Measurements from ENCODE around the gene CD6. TPM values are rescaled to one million over a fixed set of nuclear protein-coding genes. Genes with fewer than 3 reads are reported as not detected.
"Not testable (repeated sequence)": the region's sequence is repeated elsewhere in the genome, so short reads cannot be mapped to it uniquely, and the experiment has no call there.

CD6 gene
- total and polyA plus RNA-seq, 12 donors, result 0.22 to 8.4 (median 2.1) TPM

DNA sequence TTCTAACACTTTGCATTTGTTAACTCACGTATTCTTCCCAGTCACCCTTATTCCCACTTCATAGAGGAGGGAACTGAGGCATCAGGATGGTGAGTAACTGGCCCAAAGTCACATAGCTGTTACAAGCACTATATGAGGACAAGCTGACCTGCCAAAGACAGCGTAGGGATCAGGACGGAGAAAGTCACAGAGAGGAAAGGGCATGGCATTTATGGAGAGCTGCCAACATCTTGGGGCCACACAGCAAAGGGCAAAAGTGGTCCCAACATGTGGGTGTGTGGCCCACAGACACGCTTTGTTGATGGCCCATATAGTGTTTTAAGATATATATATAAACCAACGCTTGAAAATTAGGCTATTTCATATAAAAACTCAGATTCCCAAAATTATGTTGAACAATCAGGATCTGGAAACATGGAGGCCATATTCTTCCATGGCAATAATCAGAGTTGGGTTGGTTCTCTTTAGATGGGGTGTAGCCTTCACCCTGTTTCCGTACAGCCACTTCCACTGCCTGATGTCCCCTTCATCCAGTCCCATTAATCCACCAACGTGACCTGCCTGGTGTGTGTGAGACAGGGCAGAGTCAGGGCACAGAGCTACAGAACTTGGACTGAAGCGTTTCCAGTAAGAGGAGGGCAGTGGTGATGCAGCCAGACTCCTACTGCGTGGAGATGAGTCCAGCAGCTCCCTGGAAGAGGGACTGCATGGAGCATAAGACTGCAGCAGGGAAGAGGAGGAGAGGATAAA, 90.9 kb downstream of the CD6 start:
- Histone ChIP-seq H3K9me3 (replicated peaks in 1 of 3) (no peaks in the 10 kb centered on the region), H3K27ac (no peak overlapping the region), H3K27me3 (no peaks in the 10 kb centered on the region), H3K36me3 (replicated peaks in 1 of 2) (no peaks in the 10 kb centered on the region), H3K4me1 (replicated peaks in 1 of 2) (no peaks in the 10 kb centered on the region), H3K4me3 (no peak overlapping the region)
- intact Hi-C loops (cut with DNase I), result no loop called here
- WGBS, 4 donors, result 85 to 86% (median 86%) methylated on average over 9 of the region's 9 CpGs
- DNase-seq, result no peak
- TF ChIP-seq, protein P1, sequence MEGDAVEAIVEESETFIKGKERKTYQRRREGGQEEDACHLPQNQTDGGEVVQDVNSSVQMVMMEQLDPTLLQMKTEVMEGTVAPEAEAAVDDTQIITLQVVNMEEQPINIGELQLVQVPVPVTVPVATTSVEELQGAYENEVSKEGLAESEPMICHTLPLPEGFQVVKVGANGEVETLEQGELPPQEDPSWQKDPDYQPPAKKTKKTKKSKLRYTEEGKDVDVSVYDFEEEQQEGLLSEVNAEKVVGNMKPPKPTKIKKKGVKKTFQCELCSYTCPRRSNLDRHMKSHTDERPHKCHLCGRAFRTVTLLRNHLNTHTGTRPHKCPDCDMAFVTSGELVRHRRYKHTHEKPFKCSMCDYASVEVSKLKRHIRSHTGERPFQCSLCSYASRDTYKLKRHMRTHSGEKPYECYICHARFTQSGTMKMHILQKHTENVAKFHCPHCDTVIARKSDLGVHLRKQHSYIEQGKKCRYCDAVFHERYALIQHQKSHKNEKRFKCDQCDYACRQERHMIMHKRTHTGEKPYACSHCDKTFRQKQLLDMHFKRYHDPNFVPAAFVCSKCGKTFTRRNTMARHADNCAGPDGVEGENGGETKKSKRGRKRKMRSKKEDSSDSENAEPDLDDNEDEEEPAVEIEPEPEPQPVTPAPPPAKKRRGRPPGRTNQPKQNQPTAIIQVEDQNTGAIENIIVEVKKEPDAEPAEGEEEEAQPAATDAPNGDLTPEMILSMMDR (IDR thresholded peaks at IDR 0.05), result no peak
- TF ChIP-seq POLR2A (IDR thresholded peaks at IDR 0.05), result no peak

DNA sequence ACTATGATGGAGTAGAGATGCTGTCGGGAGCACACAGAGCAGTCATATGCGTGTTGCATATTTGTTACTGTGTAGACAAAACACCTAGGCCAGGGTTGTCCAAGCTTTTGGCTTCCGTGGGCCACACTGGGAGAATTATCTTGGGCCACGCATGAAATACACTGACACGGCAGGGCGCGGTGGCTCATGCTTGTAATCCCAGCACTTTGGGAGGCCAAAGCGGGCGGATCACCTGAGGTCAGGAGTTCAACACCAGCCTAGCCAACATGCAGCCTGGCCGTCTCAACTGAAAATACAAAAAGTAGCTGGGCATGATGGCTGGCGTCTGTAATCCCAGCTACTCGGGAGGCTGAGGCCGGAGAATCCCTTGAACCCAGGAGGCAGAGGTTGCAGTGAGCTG, 93.8 kb downstream of the CD6 start:
- H3K27ac ChIP-seq; H3K4me3 ChIP-seq; intact Hi-C loops (cut with DNase I); H3K27me3 ChIP-seq; H3K4me1 ChIP-seq (replicated peaks in 1 of 2); H3K9me3 ChIP-seq (replicated peaks in 1 of 3); H3K36me3 ChIP-seq (replicated peaks in 1 of 2): not testable (repeated sequence)
- 86 to 94% (median 91%) methylated on average over 12 to 13 of the region's 13 CpGs for WGBS, 4 donors
- DNase-seq, result peak in 1 of 7 donors; percentile 29

DNA sequence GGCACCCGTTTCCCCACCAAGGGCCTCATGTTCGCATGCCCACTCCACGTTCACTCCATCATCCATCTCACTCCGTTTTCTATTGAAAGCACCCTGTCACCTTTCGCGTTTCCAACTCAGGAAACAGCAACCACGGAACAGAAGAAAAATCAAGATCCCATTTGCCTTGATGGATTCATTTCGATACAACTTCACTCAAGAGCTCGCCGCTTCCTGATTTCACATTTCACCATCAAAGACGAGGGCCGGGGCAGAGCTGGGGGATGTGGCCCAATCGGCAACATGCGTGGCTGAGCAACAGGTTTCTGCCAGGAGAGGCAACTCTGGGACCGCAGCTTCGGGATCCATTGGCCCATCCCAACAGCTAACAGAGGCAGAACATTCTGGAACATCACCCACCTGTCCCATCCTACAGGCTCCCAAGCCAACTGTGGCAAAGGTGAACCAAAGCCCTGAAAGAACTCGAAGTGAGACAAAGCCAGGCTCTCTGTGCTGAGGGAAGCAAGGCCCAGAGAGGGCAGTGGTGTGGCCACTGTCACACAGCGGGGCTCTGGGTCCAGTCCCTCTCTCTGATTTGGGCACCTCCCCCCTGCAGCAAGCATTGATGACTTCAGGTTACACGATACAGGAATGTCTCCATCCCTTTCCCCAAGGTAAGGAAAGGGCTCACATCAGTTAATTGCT, 94.6 kb downstream of the CD6 start:
- Histone ChIP-seq H3K27ac (no peak overlapping the region), H3K9me3 (replicated peaks in 1 of 3) (no peaks in the 10 kb centered on the region), H3K27me3 (no peaks in the 10 kb centered on the region), H3K4me1 (replicated peaks in 1 of 2) (no peaks in the 10 kb centered on the region), H3K36me3 (replicated peaks in 1 of 2) (no peaks in the 10 kb centered on the region), H3K4me3 (no peak overlapping the region)
- DNase-seq, result peak in 1 of 7 donors; percentile 43
- WGBS, 4 donors, result 72 to 84% (median 81%) methylated on average over 18 to 19 of the region's 19 CpGs
- intact Hi-C loops (cut with DNase I), result no loop called here
- TF ChIP-seq, protein P1 (IDR thresholded peaks at IDR 0.05), result no peak
- TF ChIP-seq POLR2A (IDR thresholded peaks at IDR 0.05), result no peak

DNA sequence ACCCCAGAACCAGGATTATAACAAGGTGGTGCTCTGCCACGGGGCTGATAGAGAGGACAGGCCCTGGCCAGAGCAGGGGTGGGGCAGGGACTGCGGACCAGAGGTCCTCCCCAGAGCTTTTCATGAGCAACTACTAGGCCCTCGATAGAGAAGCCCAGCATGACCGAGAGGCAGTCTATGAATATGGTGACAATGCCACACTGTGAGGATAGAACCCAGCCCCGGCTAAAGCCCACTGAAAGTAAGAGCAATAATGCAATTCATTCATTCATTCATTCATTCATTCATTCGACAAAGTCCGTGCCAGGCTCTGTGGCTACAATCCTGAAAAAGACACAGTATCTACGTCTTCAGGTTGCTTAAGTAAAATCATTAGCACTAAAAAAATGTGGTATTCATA, 95.2 kb downstream of the CD6 start:
- H3K27ac ChIP-seq, result no peak overlapping the region
- peak in 1 of 7 donors; percentile 18 for DNase-seq
- no peaks in the 10 kb centered on the region for H3K27me3 ChIP-seq
- no peak overlapping the region for H3K4me3 ChIP-seq
- TF ChIP-seq, protein P1 (IDR thresholded peaks at IDR 0.05), result no peak
- no peak for TF ChIP-seq POLR2A (IDR thresholded peaks at IDR 0.05)
- H3K36me3 ChIP-seq (replicated peaks in 1 of 2), result no peaks in the 10 kb centered on the region
- intact Hi-C loops (cut with DNase I), result no loop called here
- H3K4me1 ChIP-seq (replicated peaks in 1 of 2), result no peaks in the 10 kb centered on the region
- no peaks in the 10 kb centered on the region for H3K9me3 ChIP-seq (replicated peaks in 1 of 3)
- WGBS, 4 donors, result 86 to 97% (median 87%) methylated on average over 7 to 8 of the region's 8 CpGs
